Measurements from ENCODE around the gene NLN. TPM values are rescaled to one million over a fixed set of nuclear protein-coding genes. Genes with fewer than 3 reads are reported as not detected.

Gene NLN
- total and polyA plus RNA-seq, 2 of the 13 experiments (the other 11 are each of a cell fraction or from before 2014, with no cell fraction given), result 11.9 to 36.7 TPM

- TF ChIP-seq CSRNP2 (CRISPR knock-in tag; conservative IDR thresholded peaks at IDR 0.05; ENCODE audit: low read depth) (no peak), ZNF550 (CRISPR knock-in tag; IDR thresholded peaks at IDR 0.05; ENCODE audit: borderline replicate concordance) (no peak)
These were observed 40.2 kb downstream of the NLN start (continued) for GRCh38 chr5:65762234-65762633.

- BruUV-seq (replicated peaks), result no TSS peak
- DNase-seq (ENCODE audit: low spot score) (no peak), ATAC-seq (no peak), FAIRE-seq (no peak)
- intact Hi-C loops (cut with micrococcal nuclease; ENCODE audit: unreplicated experiment) (no loop called here), in situ Hi-C loops (cut with HindIII; ENCODE audit: extremely low pct_ligation_motif_present, low pct_unique_long_range_greater_than_20kb) (no loop called here)
- no peak overlapping the region for H3K4me2 ChIP-seq (ENCODE audit: low read depth, low read length)
- H3K4me3 ChIP-seq (replicated peaks in 1 of 3; ENCODE audit: insufficient read depth in 1 of 3, low read depth in 2 of 3, low read length in 3 of 3), result no peak overlapping the region
- no peak overlapping the region for H3K27ac ChIP-seq (ENCODE audit: extremely low read length, insufficient read depth, low read length)
- H3K79me2 ChIP-seq (ENCODE audit: insufficient read depth, low read length), result no peaks in the 10 kb centered on the region
- no peaks in the 10 kb centered on the region; a peak in 1 of 5 replicates for H3K27me3 ChIP-seq (ENCODE audit: control insufficient read depth in 1 of 2, insufficient read depth in 2 of 2, low read length in 2 of 2)
- 100% methylated on average over 1 of the region's 1 CpG for WGBS (ENCODE audit: low lambda C conversion rate)
- no peak overlapping the region for H3K9ac ChIP-seq (ENCODE audit: insufficient read depth, low read depth, low read length)
- ChIA-PET CTCF (ENCODE audit: low intra/inter-chr PET ratio, low total read pairs) (no interaction called here), POLR2A (no interaction called here)
- H2AFZ ChIP-seq (ENCODE audit: low read length), result no peak overlapping the region
- no peaks in the 10 kb centered on the region for H3K4me1 ChIP-seq (ENCODE audit: insufficient read depth, low read length)
- no peaks in the 10 kb centered on the region for H4K20me1 ChIP-seq (ENCODE audit: insufficient read depth, low read length)
- H3K36me3 ChIP-seq (replicated peaks in 1 of 2; ENCODE audit: control insufficient read depth in 1 of 2, insufficient read depth in 2 of 2, low read length in 2 of 2), result peaks cover 3 to 14% of the 10 kb centered on the region in 2 experiments; a peak in 4 of 5 replicates
- H3K9me3 ChIP-seq (ENCODE audit: low read length), result no peaks in the 10 kb centered on the region
- TF ChIP-seq ZNF263 (CRISPR knock-in tag; IDR thresholded peaks at IDR 0.05) (no peak), DRAP1 (CRISPR knock-in tag; IDR thresholded peaks at IDR 0.05) (no peak), MAFK (conservative IDR thresholded peaks at IDR 0.05 in 1 of 2, IDR thresholded peaks at IDR 0.05 in 1 of 2; ENCODE audit: low read length in 2 of 2) (peak; percentile 79 to 91), ZNF280D (CRISPR knock-in tag; IDR thresholded peaks at IDR 0.05) (no peak), CENPX (CRISPR knock-in tag; IDR thresholded peaks at IDR 0.05) (no peak), SP1 (IDR thresholded peaks at IDR 0.05) (no peak), SP1 (CRISPR knock-in tag; IDR thresholded peaks at IDR 0.05) (no peak), ZNF687 (CRISPR knock-in tag; IDR thresholded peaks at IDR 0.05) (no peak)
These were observed 43.6 kb downstream of the NLN start for GRCh38 chr5:65765582-65765981.

All from HepG2 (cell line).